Kidney (tissue), 14 donors: ENCODE data around the gene ZGPAT. TPM values are rescaled to one million over a fixed set of nuclear protein-coding genes. Genes with fewer than 3 reads are reported as not detected.

Experiments used
- DNase-seq, 5 donors: peaks; one replicate each; pipeline ENCODE4 v3.0.0-alpha.2; 2013 to 2020
- FAIRE-seq: peaks from 2 replicates; lab custom pipeline; 2012; peaks lifted over from hg19 to GRCh38; lab: Jason Lieb, UNC
- H3K27ac ChIP-seq, 2 donors: one replicate each; pipeline ENCODE4 v1.7.0; 2013; ENCODE audit warnings: low read depth in 2 of 2, low read length in 2 of 2, inconsistent platforms in 1 of 2
- H3K27me3 ChIP-seq: one replicate; pipeline ENCODE4 v1.7.1; 2013; ENCODE audit warnings: low read length, inconsistent platforms; ENCODE audit not compliant: control insufficient read depth, insufficient read depth
- H3K36me3 ChIP-seq, 3 donors: one replicate each; pipeline versions ENCODE4 v1.7.0 to v1.7.1; 2013; ENCODE audit warnings: low read length in 3 of 3, control low read depth in 1 of 3, inconsistent platforms in 1 of 3; ENCODE audit not compliant: insufficient read depth in 3 of 3, control insufficient read depth in 2 of 3
- H3K4me1 ChIP-seq, 3 donors: one replicate each; pipeline versions ENCODE4 v1.7.0 to v1.7.1; 2013; ENCODE audit warnings: low read length in 3 of 3, inconsistent platforms in 1 of 3, low read depth in 1 of 3; ENCODE audit not compliant: control insufficient read depth in 2 of 3, insufficient read depth in 2 of 3
- H3K4me3 ChIP-seq, 3 donors: one replicate each; pipeline versions ENCODE4 v1.7.0 to v1.8.1; 2013; ENCODE audit warnings: low read length in 3 of 3, control low read depth in 1 of 3, inconsistent platforms in 1 of 3
- H3K9ac ChIP-seq, 3 donors: one replicate each; pipeline versions ENCODE4 v1.7.0 to v1.7.1; 2013; ENCODE audit warnings: low read length in 3 of 3, control low read depth in 1 of 3, inconsistent platforms in 1 of 3
- H3K9me3 ChIP-seq, 3 donors: one replicate each; pipeline versions ENCODE4 v1.7.0 to v1.7.1; 2013; ENCODE audit warnings: low read length in 3 of 3, control low read depth in 1 of 3, inconsistent platforms in 1 of 3; ENCODE audit not compliant: control insufficient read depth in 2 of 3, insufficient read depth in 1 of 3
- CTCF ChIP-seq: IDR thresholded peaks from 3 replicates; pipeline ENCODE4 v1.5.1; 2012; ENCODE audit warnings: mild to moderate bottlenecking, moderate library complexity, borderline replicate concordance; ENCODE audit not compliant: insufficient read depth; ENCODE audit errors: extremely low read depth
- intact Hi-C: fragments of 100-400 bp; cut with DNase I; formaldehyde crosslinking; loops from one replicate; pipeline ENCODE4 v1.11.1; 2022
- polyA plus RNA-seq: library from polyadenylated mRNA; stranded (reverse); fragments of 350-450 nt; fragmentation: Illumina TruSeq; extraction: RNeasy Lipid Tissue Mini Kit (QIAGEN cat#74804); gene quantifications from one replicate; pipeline ENCODE4 v1.2.3, GENCODE V29; 2014; ENCODE audit warnings: low read depth, low replicate concordance; ENCODE audit not compliant: insufficient read depth
- total RNA-seq: library from RNA; stranded (reverse); fragmentation: NEBNext Ultra II Directional; extraction: Animal tissue kit (Norgen Biotek cat#: 25700); gene quantifications from one replicate; pipeline ENCODE4 v1.2.1, GENCODE V29; 2021
- donor health status: control.
- donor health status: control.
- donor health status: control.
- donor health status: control.
- donor health status: control.
- donor health status: DM: yes; HTN: yes; CAD: no.
- donor health status: Normal renal cell carcinoma (clear cell type).

ZGPAT gene
- total and polyA plus RNA-seq, 2 donors from 2014 or later = 30.5 to 39.6 TPM

DNA sequence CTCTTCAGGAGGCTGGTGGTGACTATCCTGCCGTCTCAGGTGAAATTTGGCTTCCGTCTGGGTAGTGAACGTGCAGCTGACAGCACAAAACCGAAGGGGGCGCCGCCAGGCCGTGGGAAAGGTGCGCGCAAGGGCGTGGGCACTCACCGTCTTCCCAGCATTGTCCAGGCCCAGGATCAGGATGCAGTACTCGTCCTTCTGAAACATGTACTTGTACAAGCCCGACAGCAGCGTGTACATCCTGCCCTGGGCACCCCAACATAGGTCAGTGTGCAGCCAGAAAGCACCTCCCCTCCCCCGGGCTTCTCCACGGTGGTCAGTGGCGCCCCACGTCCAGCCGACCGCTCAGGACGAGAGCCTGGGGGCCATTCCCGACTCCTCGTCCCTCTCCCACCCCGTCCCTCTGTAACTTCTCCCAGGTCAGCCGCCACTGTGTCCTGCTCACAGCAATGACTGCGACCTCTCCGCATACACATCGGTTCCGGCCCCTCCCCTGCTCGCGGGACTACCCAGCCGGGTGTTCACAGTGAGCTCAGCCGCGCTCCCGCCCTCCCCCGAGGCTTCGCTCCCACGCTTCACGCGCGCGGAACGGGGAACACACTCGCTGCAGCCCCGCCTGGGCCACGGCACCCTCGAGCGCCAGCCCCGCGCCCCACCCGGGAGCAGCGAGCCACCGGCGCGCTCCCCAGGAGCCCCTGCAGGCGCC is 834 bp upstream of the ZGPAT start:
- FAIRE-seq (no peak), DNase-seq (peak in 3 of 5 donors; percentile 58 to 87 (median 62))
- H3K36me3 ChIP-seq = peaks cover 2 to 43% (median 13%) of the 10 kb centered on the region in 3 donors

GRCh38 chr20:63708301-63709148 is 686 bp downstream of the ZGPAT start:
- TF ChIP-seq CTCF = no peak
- H3K9ac ChIP-seq = peak overlapping the region in 1 of 3 donors; percentile 55
- DNase-seq (peak in 2 of 5 donors; percentile 62 to 79), FAIRE-seq (no peak)
- peaks cover 0 to 17% (median 6%) of the 10 kb centered on the region in 3 donors for H3K4me1 ChIP-seq
- no peaks in the 10 kb centered on the region for H3K27me3 ChIP-seq
- H3K36me3 ChIP-seq = peaks cover 4 to 47% (median 10%) of the 10 kb centered on the region in 3 donors
- H3K27ac ChIP-seq = no peak overlapping the region
- intact Hi-C loops = no loop called here
- no peaks in the 10 kb centered on the region for H3K9me3 ChIP-seq
- H3K4me3 ChIP-seq = peak overlapping the region; percentile 48 to 76 (median 56)

More for the DNA sequence above, 834 bp upstream of the ZGPAT start:
- no peaks in the 10 kb centered on the region for H3K9me3 ChIP-seq
- intact Hi-C loops = no loop called here
- TF ChIP-seq CTCF = peak; percentile 35
- H3K4me1 ChIP-seq = peaks cover 0 to 17% (median 6%) of the 10 kb centered on the region in 3 donors
- peak overlapping the region; percentile 71 to 83 for H3K27ac ChIP-seq
- H3K9ac ChIP-seq = peak overlapping the region in 2 of 3 donors; percentile 51 to 84
- peak overlapping the region; percentile 66 to 76 (median 67) for H3K4me3 ChIP-seq
- H3K27me3 ChIP-seq = no peaks in the 10 kb centered on the region

GRCh38 chr20:63709149-63709527 is 1.3 kb downstream of the ZGPAT start:
- intact Hi-C loops = no loop called here
- Histone ChIP-seq H3K27me3 (no peaks in the 10 kb centered on the region), H3K9ac (no peak overlapping the region), H3K4me1 (peaks cover 0 to 17% (median 6%) of the 10 kb centered on the region in 3 donors), H3K27ac (no peak overlapping the region), H3K9me3 (no peaks in the 10 kb centered on the region), H3K36me3 (peaks cover 4 to 40% (median 10%) of the 10 kb centered on the region in 3 donors), H3K4me3 (peak overlapping the region in 2 of 3 donors; percentile 6 to 76)
- DNase-seq = no peak
- no peak for TF ChIP-seq CTCF
- FAIRE-seq = no peak
